H1 (cell line): ENCODE results near the gene APBA3.

Experiments used
- CTCF ChIP-seq, 3 experiments: IDR thresholded peaks; 1 replicate in 2 of 3; 2 replicates in 1 of 3; pipeline versions ENCODE4 v1.5.1 to v1.6.1; 2011; ENCODE audit warnings: low read length in 3 of 3, mild to moderate bottlenecking in 3 of 3, inconsistent platforms in 2 of 3, low read depth in 1 of 3, moderate library complexity in 1 of 3; ENCODE audit not compliant: insufficient read depth in 1 of 3; ENCODE audit errors: control extremely low read depth in 1 of 3
- EP300 ChIP-seq, 2 experiments: IDR thresholded peaks; 1 replicate in 1 of 2; 2 replicates in 1 of 2; pipeline ENCODE4 v1.6.1; 2011 to 2012; ENCODE audit warnings: low read depth in 2 of 2, low read length in 2 of 2, mild to moderate bottlenecking in 2 of 2, borderline replicate concordance in 1 of 2, inconsistent platforms in 1 of 2, moderate library complexity in 1 of 2
- RFX5 ChIP-seq: IDR thresholded peaks from 2 replicates; pipeline ENCODE4 v1.6.1; 2011; ENCODE audit warnings: low read depth, low read length, improper control_type of control experiment, borderline replicate concordance
- SP1 ChIP-seq: IDR thresholded peaks from 2 replicates; pipeline ENCODE4 v1.6.1; 2011; ENCODE audit warnings: low read depth, low read length
- SRF ChIP-seq: IDR thresholded peaks from 2 replicates; pipeline ENCODE4 v1.6.1; 2011; ENCODE audit warnings: mild to moderate bottlenecking, low read depth, low read length, moderate library complexity
- TEAD4 ChIP-seq: IDR thresholded peaks from 2 replicates; pipeline ENCODE4 v1.6.1; 2012; ENCODE audit warnings: low read depth, low read length, inconsistent platforms, mixed read lengths

- no peak for TF ChIP-seq TEAD4
- no peak for TF ChIP-seq CTCF (IDR thresholded peaks at IDR 0.05; ENCODE audit: control extremely low read depth in 1 of 3, insufficient read depth in 1 of 3, low read depth in 1 of 3, low read length in 3 of 3)
- TF ChIP-seq EP300 (IDR thresholded peaks at IDR 0.05; ENCODE audit: borderline replicate concordance in 1 of 2, low read depth in 2 of 2, low read length in 2 of 2), result no peak
- no peak for TF ChIP-seq RFX5
- no peak for TF ChIP-seq SRF
- no peak for TF ChIP-seq SP1
These were observed 48.6 kb upstream of the APBA3 start for GRCh38 chr19:3809881-3810707.
